Measurements from ENCODE around the gene VAT1L.

VAT1L gene

GRCh38 chr16:77993111-77993985, 205.0 kb downstream of the VAT1L start:
- no peak for DNase-seq (ENCODE audit: low read depth in 3 of 3)

- no peak for DNase-seq (ENCODE audit: low read depth in 3 of 3)
Measured at GRCh38 chr16:77995843-77996455, 207.6 kb downstream of the VAT1L start.

- no peak for DNase-seq (ENCODE audit: low read depth in 3 of 3)
Measured at GRCh38 chr16:77998350-77999023, 210.1 kb downstream of the VAT1L start.

GRCh38 chr16:78001451-78002025, 213.2 kb downstream of the VAT1L start:
- DNase-seq (ENCODE audit: low read depth in 3 of 3) = no peak

- DNase-seq (ENCODE audit: low read depth in 3 of 3) = peak; percentile 14 to 30 (median 22)
Measured at GRCh38 chr16:78002915-78003538, 214.7 kb downstream of the VAT1L start.

GRCh38 chr16:78004517-78004916, 216.2 kb downstream of the VAT1L start:
- DNase-seq (ENCODE audit: low read depth in 3 of 3) = no peak

- no peak for DNase-seq (ENCODE audit: low read depth in 3 of 3)
Measured at GRCh38 chr16:78005881-78006280, 217.5 kb downstream of the VAT1L start.

- no peak for DNase-seq (ENCODE audit: low read depth in 3 of 3)
Measured at GRCh38 chr16:78007121-78007520, 218.8 kb downstream of the VAT1L start.

GRCh38 chr16:78022347-78023060, 234.1 kb downstream of the VAT1L start, which contains the start of gene CLEC3A:
TSS of gene CLEC3A (plus strand) at chr16:78022548. CDS start at chr16:78022627, 79 bp downstream.
- no peak for DNase-seq (ENCODE audit: low read depth in 3 of 3)

GRCh38 chr16:78024159-78024558, 235.8 kb downstream of the VAT1L start:
- no peak for DNase-seq (ENCODE audit: low read depth in 3 of 3)

GRCh38 chr16:78025631-78026030, 237.3 kb downstream of the VAT1L start:
- no peak for DNase-seq (ENCODE audit: low read depth in 3 of 3)

- DNase-seq (ENCODE audit: low read depth in 3 of 3) = no peak
Measured at GRCh38 chr16:78028018-78028417, 239.7 kb downstream of the VAT1L start.

All from stimulated activated CD4-positive, alpha-beta T cell treated with anti-CD3 and anti-CD28 coated beads, TNF-alpha, amount 100 ng/mL, for 4 hours (primary cell).